ENCODE results near the gene SULT1A4. TPM values are rescaled to one million over a fixed set of nuclear protein-coding genes. Genes with fewer than 3 reads are reported as not detected.
A peak's percentile ranks its signal among the peaks of the same experiment; 100 is the strongest.
"Not testable (repeated sequence)": the region's sequence is repeated elsewhere in the genome, so short reads cannot be mapped to it uniquely, and the experiment has no call there.

SULT1A4 gene
- total RNA-seq (1 to 10 TPM in 5 of 7 donors, under 1 TPM in 2; 0.68 to 6.5 (median 2.7) TPM), polyA plus RNA-seq (10 to 100 TPM in 1 of 2 donors, under 1 TPM in 1; 0.23 to 10.5 TPM)
- long read RNA-seq, donor 1, partial matches to known transcripts: 0 of 3 reads
- long read RNA-seq, donor 1, other reads (novel, unspliced or antisense): 3 of 3 reads
- long read RNA-seq, donor 2: 0 reads
- long read RNA-seq, donor 3, partial matches to known transcripts: 2 of 3 reads
- long read RNA-seq, donor 3, other reads (novel, unspliced or antisense): 1 of 3 reads

DNA sequence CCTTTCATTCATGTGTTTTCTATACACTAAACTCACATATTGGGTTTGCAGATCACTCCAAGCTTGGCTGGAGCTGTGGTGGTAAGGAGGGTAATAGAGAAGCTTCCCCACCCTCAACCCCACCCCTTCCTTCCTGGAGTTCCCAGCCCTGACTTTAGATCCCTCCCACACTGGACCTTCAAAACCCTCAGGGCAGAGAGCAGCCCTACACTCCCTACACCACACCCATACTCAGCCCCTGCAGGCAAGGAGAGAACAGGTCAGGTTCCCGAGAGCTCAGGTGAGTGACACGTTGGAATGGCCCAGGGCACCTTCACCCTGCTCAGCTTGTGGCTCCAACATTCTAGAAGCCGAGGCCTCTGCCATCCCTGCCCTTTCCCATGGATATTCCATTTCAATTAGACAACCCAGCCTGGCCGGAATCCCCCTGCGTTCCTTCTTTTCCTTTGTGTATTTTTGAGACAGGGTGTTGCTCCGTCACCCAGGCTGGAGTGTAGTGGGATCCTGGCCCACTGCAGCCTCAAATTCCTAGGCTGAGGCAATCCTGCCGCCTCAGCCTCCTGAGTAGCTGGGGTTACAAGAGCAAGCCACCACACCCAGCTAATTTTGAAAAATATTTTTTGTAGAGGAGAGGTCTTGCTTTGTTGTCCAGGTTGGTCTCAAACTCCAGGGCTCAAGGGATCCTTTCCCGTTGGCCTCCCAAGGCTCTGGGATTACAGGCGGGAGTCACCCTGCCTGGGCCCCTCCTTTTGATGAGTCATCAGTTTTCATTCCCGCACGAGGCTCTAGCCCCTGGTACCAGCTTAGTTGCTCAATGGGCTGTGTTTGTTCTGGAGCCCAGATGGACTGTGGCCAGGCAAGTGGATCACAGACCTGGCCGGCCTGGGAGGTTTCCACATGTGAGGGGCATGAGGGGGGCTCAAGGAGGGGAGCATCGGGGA is at the start of gene SULT1A4:
Gene SULT1A4 (plus strand): TSS at position 208 of the 941 bp plus-strand sequence. CDS start 1,473 bp downstream, outside the sequence.
- H3K36me3 ChIP-seq; intact Hi-C loops (cut with DNase I); H3K27me3 ChIP-seq; DNase-seq; H3K4me1 ChIP-seq (ENCODE audit: insufficient read depth); H3K27ac ChIP-seq; H3K9me3 ChIP-seq; H3K4me3 ChIP-seq: not testable (repeated sequence)
- WGBS, 3 donors: no CpG with 5 or more reads among the region's 13 CpGs

DNA sequence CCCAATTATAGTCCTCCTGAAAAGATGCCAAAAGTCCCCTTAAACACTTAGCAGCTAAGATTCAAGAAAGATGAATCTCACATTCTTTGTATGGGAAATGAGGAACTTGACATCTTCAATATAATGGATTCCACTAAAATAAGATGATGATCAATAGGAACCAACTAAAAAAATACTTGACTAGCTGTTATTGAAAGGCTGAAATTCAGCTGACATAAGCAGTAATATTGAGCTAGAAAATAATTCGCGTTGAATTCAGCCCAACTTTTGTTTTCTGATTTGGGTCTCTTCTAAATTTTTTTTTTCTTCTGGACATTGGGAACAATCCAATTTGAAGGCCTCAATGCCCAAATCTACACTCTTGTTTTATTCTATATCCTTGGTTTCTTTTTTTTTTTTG is 36.1 kb upstream of the SULT1A4 start:
- DNase-seq; H3K27me3 ChIP-seq; H3K4me3 ChIP-seq; H3K4me1 ChIP-seq (ENCODE audit: insufficient read depth); H3K27ac ChIP-seq; intact Hi-C loops (cut with DNase I); H3K9me3 ChIP-seq; H3K36me3 ChIP-seq: not testable (repeated sequence)
- 95 to 98% (median 95%) methylated on average over 2 of the region's 2 CpGs for WGBS, 3 donors

DNA sequence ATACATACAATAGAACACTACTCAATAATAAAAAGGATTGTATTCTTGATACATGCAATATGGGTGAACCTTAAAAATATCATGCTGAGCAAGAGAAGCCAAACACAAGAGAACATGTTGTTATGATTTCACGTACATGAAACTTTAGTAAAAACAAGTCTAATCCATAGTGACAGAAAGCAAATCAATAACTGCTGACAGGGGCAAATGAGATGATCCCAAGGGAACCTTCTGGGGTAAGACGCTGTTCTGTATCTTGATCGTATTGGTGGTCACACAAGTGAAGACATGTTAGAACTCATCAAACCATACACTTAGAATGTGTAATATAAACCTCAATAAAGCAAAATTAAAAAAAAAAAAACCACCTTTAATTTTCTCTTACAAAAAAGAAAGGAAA is 34.3 kb upstream of the SULT1A4 start:
- H3K27ac ChIP-seq; intact Hi-C loops (cut with DNase I); H3K36me3 ChIP-seq; H3K27me3 ChIP-seq; H3K4me1 ChIP-seq (ENCODE audit: insufficient read depth); H3K9me3 ChIP-seq; H3K4me3 ChIP-seq; DNase-seq: not testable (repeated sequence)
- 95 to 98% (median 97%) methylated on average over 3 of the region's 3 CpGs for WGBS, 3 donors

DNA sequence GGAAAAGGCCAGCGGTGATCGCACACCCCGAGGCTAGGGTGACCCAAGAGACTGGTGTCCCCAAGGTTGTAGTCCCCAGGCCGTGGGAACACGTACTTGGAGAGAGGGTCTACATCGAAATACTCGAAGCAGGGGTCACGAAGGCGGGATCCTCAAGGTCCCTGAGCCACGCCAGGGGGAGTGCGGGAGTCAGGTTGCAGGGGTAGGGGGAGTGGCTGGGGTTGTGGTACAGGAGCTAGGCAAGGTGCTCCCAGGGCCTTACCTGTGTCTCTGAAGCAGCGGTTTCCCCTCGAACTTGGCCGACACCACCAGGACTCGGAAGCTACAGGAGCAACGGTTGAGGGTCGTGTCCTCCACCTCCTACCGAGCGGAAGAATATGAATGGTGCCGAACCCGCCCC is 6.0 kb upstream of the SULT1A4 start:
- H3K27me3 ChIP-seq; H3K9me3 ChIP-seq; H3K36me3 ChIP-seq; H3K4me3 ChIP-seq; H3K4me1 ChIP-seq (ENCODE audit: insufficient read depth); H3K27ac ChIP-seq; intact Hi-C loops (cut with DNase I); DNase-seq: not testable (repeated sequence)
- no CpG with 5 or more reads among the region's 21 CpGs for WGBS, 3 donors

DNA sequence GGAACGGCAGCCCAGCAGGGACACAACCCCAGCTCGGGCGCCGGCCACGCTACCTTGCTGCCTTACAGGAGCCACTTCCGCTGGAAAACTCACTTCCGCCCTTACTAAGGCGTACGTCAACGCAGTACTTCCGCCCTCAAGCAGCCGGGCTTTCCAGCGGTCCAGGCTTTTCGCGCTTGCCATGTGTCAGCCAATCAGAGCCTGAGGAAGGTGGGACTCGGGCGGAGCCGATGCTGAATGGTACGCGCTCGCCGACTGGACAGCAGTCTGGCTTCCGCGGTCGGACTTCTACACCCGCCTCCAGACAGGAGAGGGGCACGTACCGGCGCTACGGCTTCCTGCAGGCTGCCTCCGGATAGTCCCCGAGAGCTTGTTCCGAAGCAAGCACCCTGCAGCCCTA is 5.4 kb upstream of the SULT1A4 start, which contains the start of the genes BOLA2 and SLX1B:
Gene BOLA2 (minus strand): TSS at position 83 of the 400 bp plus-strand sequence. CDS start 98 bp downstream, outside the sequence.
Gene SLX1B (plus strand): TSS at position 265 of the 400 bp plus-strand sequence.
- H3K4me3 ChIP-seq; H3K27ac ChIP-seq; H3K27me3 ChIP-seq; intact Hi-C loops (cut with DNase I); DNase-seq; H3K9me3 ChIP-seq; H3K4me1 ChIP-seq (ENCODE audit: insufficient read depth); H3K36me3 ChIP-seq: not testable (repeated sequence)
- WGBS, 3 donors: no CpG with 5 or more reads among the region's 33 CpGs

DNA sequence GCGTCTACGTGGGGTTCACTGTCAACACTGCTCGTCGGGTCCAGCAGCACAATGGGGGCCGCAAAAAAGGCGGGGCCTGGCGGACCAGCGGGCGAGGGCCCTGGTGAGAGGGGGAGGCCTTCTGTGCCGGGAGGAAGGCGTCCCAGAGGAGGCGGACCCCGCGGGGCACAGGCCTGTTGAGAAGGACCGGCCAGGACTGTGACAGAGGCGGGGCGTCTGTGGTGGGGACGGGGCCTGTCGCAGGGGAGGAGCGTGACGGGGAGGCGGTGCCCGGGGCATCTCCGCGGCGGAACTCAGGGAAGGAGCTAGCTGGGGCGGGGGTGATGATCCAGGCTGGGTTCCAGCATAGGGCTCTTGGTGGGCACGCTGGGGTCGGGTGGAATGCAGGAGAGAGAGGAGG is 4.9 kb upstream of the SULT1A4 start:
- DNase-seq; H3K9me3 ChIP-seq; H3K4me1 ChIP-seq (ENCODE audit: insufficient read depth); intact Hi-C loops (cut with DNase I); H3K4me3 ChIP-seq; H3K27ac ChIP-seq; H3K27me3 ChIP-seq; H3K36me3 ChIP-seq: not testable (repeated sequence)
- WGBS, 3 donors: no CpG with 5 or more reads among the region's 29 CpGs

DNA sequence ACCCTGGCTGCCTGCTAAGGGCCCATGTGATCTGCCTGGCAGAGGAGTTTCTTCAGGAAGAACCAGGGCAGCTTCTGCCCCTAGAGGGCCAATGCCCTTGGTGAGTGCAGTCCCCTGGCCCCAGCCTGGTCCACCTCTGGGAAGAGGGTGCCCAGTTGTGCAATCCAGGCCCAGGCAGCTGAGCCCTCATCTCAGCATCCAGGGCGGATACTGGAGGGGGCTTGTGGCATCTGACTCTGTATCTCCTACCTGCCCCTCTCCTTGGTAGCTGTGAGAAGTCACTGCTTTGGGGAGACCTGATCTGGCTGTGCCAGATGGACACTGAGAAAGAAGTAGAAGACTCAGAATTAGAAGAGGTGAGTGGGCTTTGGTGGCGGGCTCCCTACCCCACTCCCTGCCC is 2.1 kb upstream of the SULT1A4 start:
- H3K27me3 ChIP-seq; H3K9me3 ChIP-seq; H3K36me3 ChIP-seq; intact Hi-C loops (cut with DNase I); H3K27ac ChIP-seq; H3K4me1 ChIP-seq (ENCODE audit: insufficient read depth); H3K4me3 ChIP-seq: not testable (repeated sequence)
- WGBS, 3 donors: 100% methylated on average over 1 of the region's 2 CpGs; no CpG with 5 or more reads in 2 of the 3 donors
- peak in 1 of 5 donors; percentile 14 for DNase-seq

DNA sequence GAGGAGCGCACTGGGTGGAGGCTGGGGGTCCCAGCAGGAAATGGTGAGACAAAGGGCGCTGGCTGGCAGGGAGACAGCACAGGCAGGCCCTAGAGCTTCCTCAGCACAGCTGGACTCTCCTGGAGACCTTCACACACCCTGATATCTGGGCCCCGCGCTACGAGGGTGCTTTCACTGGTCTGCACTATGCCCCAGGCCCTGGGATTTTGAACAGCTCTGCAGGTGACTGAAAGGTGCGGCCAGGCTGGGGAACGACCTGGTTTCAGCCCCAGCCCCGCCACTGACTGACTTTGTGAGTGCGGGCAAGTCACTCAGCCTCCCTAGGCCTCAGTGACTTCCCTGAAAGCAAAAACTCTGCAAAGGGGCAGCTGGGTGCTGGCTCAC is 926 bp downstream of the SULT1A4 start:
- not testable (repeated sequence) for H3K9me3 ChIP-seq

DNA sequence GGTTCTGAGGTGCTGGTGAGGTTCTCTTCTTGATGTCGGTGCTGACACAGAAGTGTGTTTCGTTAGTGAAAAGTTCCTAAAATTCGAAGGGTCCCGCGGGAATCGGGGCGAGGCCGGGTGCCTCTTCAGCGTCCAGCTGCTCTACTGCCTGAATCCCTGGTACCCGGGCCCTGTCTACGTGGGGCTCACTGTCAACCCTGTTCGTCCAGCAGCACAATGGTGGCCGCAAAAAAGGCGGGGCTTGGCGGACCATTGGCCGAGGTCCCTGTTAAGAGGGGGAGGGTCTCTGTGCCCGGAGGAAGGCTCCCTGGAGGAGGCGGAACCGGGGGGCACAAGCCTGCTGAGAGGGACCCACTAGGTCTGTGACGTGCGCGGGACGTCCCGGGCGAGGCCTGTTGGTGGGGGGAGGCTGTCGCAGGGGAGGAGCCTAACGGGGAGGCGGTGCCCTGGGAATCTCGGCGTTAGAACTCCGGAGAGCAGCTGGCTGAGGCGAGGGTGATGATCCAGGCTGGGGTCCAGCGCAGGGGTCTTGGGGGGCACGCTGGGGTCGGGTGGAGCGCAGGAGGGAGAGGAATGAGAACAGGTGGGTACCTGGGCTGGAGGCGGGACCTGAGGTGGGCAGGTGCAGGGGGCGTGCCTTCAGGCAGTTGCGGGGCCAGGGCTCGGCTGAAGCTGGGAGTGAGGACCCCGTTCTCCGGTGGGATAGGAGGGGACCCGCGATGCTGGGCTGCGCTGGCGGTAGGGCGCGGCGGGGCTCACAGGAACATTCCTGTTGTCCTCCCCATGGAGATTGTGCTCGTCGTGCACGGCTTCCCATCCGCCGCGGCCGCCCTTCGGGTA is 6.5 kb downstream of the SULT1A4 start:
- H3K4me3 ChIP-seq; H3K27ac ChIP-seq; intact Hi-C loops (cut with DNase I); H3K4me1 ChIP-seq (ENCODE audit: insufficient read depth); H3K36me3 ChIP-seq; H3K27me3 ChIP-seq; H3K9me3 ChIP-seq; DNase-seq: not testable (repeated sequence)
- no CpG with 5 or more reads among the region's 57 CpGs for WGBS, 3 donors

More for the DNA sequence above, 926 bp downstream of the SULT1A4 start:
- H3K4me1 ChIP-seq (ENCODE audit: insufficient read depth); H3K27ac ChIP-seq; H3K27me3 ChIP-seq; H3K36me3 ChIP-seq; H3K4me3 ChIP-seq; intact Hi-C loops (cut with DNase I); DNase-seq: not testable (repeated sequence)
- no CpG with 5 or more reads among the region's 9 CpGs for WGBS, 3 donors

DNA sequence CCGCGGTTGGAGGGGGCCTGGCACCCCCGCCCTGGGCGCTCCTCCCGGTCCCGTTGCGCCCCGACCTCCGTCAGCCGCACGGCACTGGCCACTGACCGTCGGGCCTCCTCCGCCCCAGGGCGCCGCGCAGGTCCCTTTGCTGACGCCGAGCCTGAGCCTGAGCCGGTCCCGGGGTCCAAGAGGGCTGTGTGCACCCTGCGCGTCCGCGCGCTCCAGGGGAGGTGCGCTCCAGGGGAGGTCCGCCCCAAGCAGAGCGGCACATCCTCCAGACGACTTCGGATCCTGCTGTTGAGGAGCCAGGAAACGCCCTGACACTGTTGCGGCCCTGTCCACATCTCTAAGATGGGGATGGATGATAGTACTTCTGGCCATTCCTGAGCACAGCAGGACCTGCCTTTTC is 7.2 kb downstream of the SULT1A4 start:
- H3K9me3 ChIP-seq; intact Hi-C loops (cut with DNase I); H3K4me1 ChIP-seq (ENCODE audit: insufficient read depth); DNase-seq; H3K4me3 ChIP-seq; H3K27ac ChIP-seq; H3K27me3 ChIP-seq; H3K36me3 ChIP-seq: not testable (repeated sequence)
- WGBS, 3 donors: no CpG with 5 or more reads among the region's 33 CpGs

DNA sequence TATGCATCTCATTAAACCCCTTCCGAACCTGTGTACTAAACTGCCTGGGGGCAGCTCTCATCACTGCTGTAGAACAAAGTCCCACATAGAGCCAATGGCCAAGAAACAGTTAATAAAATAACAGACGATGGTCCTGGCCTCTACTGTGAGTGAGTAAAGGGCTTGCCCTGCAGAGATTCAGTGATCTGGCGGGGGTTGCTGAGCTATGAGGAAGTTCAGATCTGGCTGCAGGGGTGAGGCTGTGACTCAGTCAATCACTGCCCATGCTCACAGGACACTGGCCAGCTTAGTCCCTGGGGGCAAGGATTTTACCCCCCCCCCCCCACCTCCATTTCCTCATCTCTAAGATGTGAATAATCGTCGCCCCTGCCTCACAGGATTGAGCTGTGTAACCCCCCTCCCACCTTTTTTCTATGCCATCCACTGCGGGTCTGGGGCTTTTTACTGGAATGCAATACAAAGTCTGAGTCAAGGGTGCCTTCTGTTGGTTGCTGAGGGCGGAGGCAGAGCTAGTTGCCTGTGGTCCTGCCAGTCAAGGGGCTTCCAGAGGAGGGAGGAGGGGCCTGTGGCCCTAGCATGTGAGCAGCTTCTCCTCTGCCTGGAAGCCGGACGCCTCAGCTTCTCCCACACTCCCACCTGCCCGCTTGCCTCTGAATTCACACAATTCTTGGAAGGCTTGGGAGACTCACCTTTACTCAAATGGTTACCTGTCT is 8.1 kb downstream of the SULT1A4 start:
- intact Hi-C loops (cut with DNase I); DNase-seq; H3K9me3 ChIP-seq; H3K27ac ChIP-seq; H3K4me3 ChIP-seq; H3K36me3 ChIP-seq; H3K27me3 ChIP-seq; H3K4me1 ChIP-seq (ENCODE audit: insufficient read depth): not testable (repeated sequence)
- no CpG with 5 or more reads among the region's 10 CpGs for WGBS, 3 donors
